Right forelimb (tissue), 1 donor: ENCODE measurements around the gene GBP1.
"Not testable (repeated sequence)": the region's sequence is repeated elsewhere in the genome, so short reads cannot be mapped to it uniquely, and the experiment has no call there.

Experiments used
- DNase-seq: peaks from one replicate; pipeline ENCODE4 v3.0.0-alpha.2; 2018

GBP1 gene

GRCh38 chr1:89065079-89065868, at the start of gene GBP1:
GBP1 (minus strand) TSS chr1:89065208; CDS start chr1:89063234, 1,974 bp downstream.
- DNase-seq = no peak

- DNase-seq = no peak
These were observed 49.7 kb upstream of the GBP1 start for GRCh38 chr1:89114662-89115061.

GRCh38 chr1:89112871-89113613, 48.0 kb upstream of the GBP1 start:
- DNase-seq = no peak

- no peak for DNase-seq
These were observed 39.7 kb upstream of the GBP1 start for GRCh38 chr1:89104687-89105086.

GRCh38 chr1:89104147-89104546, 39.1 kb upstream of the GBP1 start:
- DNase-seq = no peak

GRCh38 chr1:89102021-89102420, 37.0 kb upstream of the GBP1 start:
- no peak for DNase-seq

GRCh38 chr1:89100412-89100811, 35.4 kb upstream of the GBP1 start:
- DNase-seq = no peak

GRCh38 chr1:89098857-89099256, 33.8 kb upstream of the GBP1 start:
- no peak for DNase-seq

- DNase-seq = no peak
These were observed 30.7 kb upstream of the GBP1 start for GRCh38 chr1:89095737-89096136.

GRCh38 chr1:89089962-89090361, 25.0 kb upstream of the GBP1 start:
- DNase-seq = no peak

- no peak for DNase-seq
These were observed 23.6 kb upstream of the GBP1 start for GRCh38 chr1:89088572-89088971.

- no peak for DNase-seq
These were observed 22.2 kb upstream of the GBP1 start for GRCh38 chr1:89087241-89087640.

- no peak for DNase-seq
These were observed 20.8 kb upstream of the GBP1 start for GRCh38 chr1:89085781-89086180.

GRCh38 chr1:89081005-89081404, 16.0 kb upstream of the GBP1 start:
- DNase-seq = no peak

- DNase-seq = not testable (repeated sequence)
These were observed 15.1 kb upstream of the GBP1 start for GRCh38 chr1:89080068-89080467.

- not testable (repeated sequence) for DNase-seq
These were observed 7.6 kb upstream of the GBP1 start for GRCh38 chr1:89072466-89073065.

GRCh38 chr1:89070509-89070908, 5.5 kb upstream of the GBP1 start:
- no peak for DNase-seq

- no peak for DNase-seq
These were observed 4.9 kb upstream of the GBP1 start for GRCh38 chr1:89069951-89070350.

- no peak for DNase-seq
These were observed 3.3 kb upstream of the GBP1 start for GRCh38 chr1:89068291-89068690.

- DNase-seq = no peak
These were observed 376 bp downstream of the GBP1 start for GRCh38 chr1:89064632-89065031.

GRCh38 chr1:89063094-89063493, 1.9 kb downstream of the GBP1 start:
- no peak for DNase-seq

GRCh38 chr1:89060091-89060490, 4.9 kb downstream of the GBP1 start:
- DNase-seq = no peak

GRCh38 chr1:89051955-89052312, 13.1 kb downstream of the GBP1 start:
- no peak for DNase-seq
